Measurements from ENCODE around the gene MEGF11. TPM values are rescaled to one million over a fixed set of nuclear protein-coding genes. Genes with fewer than 3 reads are reported as not detected.

MEGF11 gene
- polyA plus RNA-seq, 3 donors: not detected

- no peaks in the 10 kb centered on the region for H3K9me3 Mint-ChIP-seq
- peaks cover 10% of the 10 kb centered on the region for H3K4me1 Mint-ChIP-seq
- Histone ChIP-seq H3K4me3 (replicated peaks in 1 of 3; ENCODE audit: low read depth in 2 of 3, low read length in 3 of 3) (no peak overlapping the region), H2AFZ (ENCODE audit: insufficient read depth, low read depth, low read length, poor library complexity, severe bottlenecking) (no peak overlapping the region), H4K20me1 (ENCODE audit: insufficient read depth, low read length) (peaks cover 39% of the 10 kb centered on the region), H3K4me2 (replicated peaks; ENCODE audit: extremely low read depth, low read length, poor library complexity, severe bottlenecking) (no peak overlapping the region), H3K79me2 (ENCODE audit: insufficient read depth, low read length) (peaks cover 19% of the 10 kb centered on the region), H3K9me3 (replicated peaks in 1 of 2; ENCODE audit: control insufficient read depth in 1 of 2, insufficient read depth in 1 of 2, low read length in 2 of 2) (no peaks in the 10 kb centered on the region), H3K27me3 (ENCODE audit: control insufficient read depth in 2 of 2, insufficient read depth in 2 of 2, low read length in 2 of 2) (no peaks in the 10 kb centered on the region), H3K4me1 (ENCODE audit: control insufficient read depth in 1 of 2, insufficient read depth in 2 of 2, low read length in 2 of 2) (no peaks in the 10 kb centered on the region), H3K9ac (ENCODE audit: insufficient read depth, low read length, poor library complexity, severe bottlenecking) (no peak overlapping the region), H3K36me3 (replicated peaks in 1 of 2; ENCODE audit: control insufficient read depth in 1 of 2, insufficient read depth in 2 of 2, low read length in 2 of 2) (peaks cover 91 to 100% of the 10 kb centered on the region in 2 donors), H3K27ac (ENCODE audit: low read depth in 1 of 2, low read length in 2 of 2) (peak overlapping the region in 1 of 2 donors; percentile 46)
- WGBS (ENCODE audit: insufficient coverage): 100% methylated on average over 3 of the region's 6 CpGs
- DNase-seq: no peak
- peaks cover 63 to 94% of the 10 kb centered on the region in 2 donors for H3K36me3 Mint-ChIP-seq
- no peaks in the 10 kb centered on the region for H3K27me3 Mint-ChIP-seq (ENCODE audit: low read depth in 3 of 3)
- intact Hi-C loops (cut with micrococcal nuclease): no loop called here
- no peak overlapping the region for H3K4me3 Mint-ChIP-seq
- H3K27ac Mint-ChIP-seq: peak overlapping the region in 4 of 7 donors; percentile 5 to 69 (median 56)
- no peak for TF ChIP-seq CTCF (IDR thresholded peaks at IDR 0.05)
Measured at GRCh38 chr15:65883571-65883970, 370.0 kb downstream of the MEGF11 start.

DNA sequence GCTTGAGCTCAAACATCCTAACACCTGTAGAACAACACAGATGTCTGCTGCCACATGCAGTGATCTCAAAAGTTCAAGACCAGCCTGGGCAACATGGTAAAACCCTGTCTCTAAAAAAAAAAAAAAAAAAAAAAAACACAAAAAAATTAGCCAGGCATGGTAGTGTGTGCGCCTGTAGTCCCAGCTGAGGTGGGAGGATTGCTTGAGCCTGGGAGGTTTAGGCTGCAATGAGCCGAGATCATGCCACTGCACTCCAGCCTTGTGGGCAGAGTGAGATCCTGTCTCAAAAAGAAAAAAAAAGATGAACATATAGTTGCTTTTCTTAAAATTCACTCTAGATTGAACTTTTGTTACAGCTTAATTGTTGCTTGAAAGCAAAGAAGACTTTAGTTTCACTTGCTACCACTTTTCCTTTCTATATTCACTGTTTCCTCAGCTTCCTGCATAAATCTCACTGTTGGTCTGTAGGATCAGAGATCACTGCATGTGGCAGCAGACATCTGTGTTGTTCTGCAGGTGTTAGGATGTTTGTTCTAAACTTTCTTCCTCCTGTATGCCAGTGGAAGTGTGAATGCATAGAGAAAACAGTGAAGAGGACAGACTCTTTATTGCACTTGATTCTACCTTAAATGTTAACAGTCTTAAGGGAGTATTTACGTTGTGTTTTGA lies 371.6 kb downstream of the MEGF11 start:
- Mint-ChIP-seq H3K36me3 (peaks cover 61 to 94% of the 10 kb centered on the region in 2 donors), H3K27me3 (ENCODE audit: low read depth in 3 of 3) (no peaks in the 10 kb centered on the region), H3K27ac (no peak overlapping the region), H3K4me1 (peaks cover 10% of the 10 kb centered on the region), H3K4me3 (no peak overlapping the region), H3K9me3 (no peaks in the 10 kb centered on the region)
- no peak for TF ChIP-seq CTCF (IDR thresholded peaks at IDR 0.05)
- peaks cover 32% of the 10 kb centered on the region for H3K79me2 ChIP-seq (ENCODE audit: insufficient read depth, low read length)
- no CpG with 5 or more reads among the region's 3 CpGs for WGBS (ENCODE audit: insufficient coverage)
- H3K36me3 ChIP-seq (replicated peaks in 1 of 2; ENCODE audit: control insufficient read depth in 1 of 2, insufficient read depth in 2 of 2, low read length in 2 of 2): peaks cover 89 to 100% of the 10 kb centered on the region in 2 donors
- H3K27me3 ChIP-seq (ENCODE audit: control insufficient read depth in 2 of 2, insufficient read depth in 2 of 2, low read length in 2 of 2): no peaks in the 10 kb centered on the region
- H3K4me1 ChIP-seq (ENCODE audit: control insufficient read depth in 1 of 2, insufficient read depth in 2 of 2, low read length in 2 of 2): no peaks in the 10 kb centered on the region
- intact Hi-C loops (cut with micrococcal nuclease): no loop called here
- H3K4me2 ChIP-seq (replicated peaks; ENCODE audit: extremely low read depth, low read length, poor library complexity, severe bottlenecking): no peak overlapping the region
- no peak overlapping the region for H2AFZ ChIP-seq (ENCODE audit: insufficient read depth, low read depth, low read length, poor library complexity, severe bottlenecking)
- H4K20me1 ChIP-seq (ENCODE audit: insufficient read depth, low read length): peaks cover 48% of the 10 kb centered on the region
- H3K27ac ChIP-seq (ENCODE audit: low read depth in 1 of 2, low read length in 2 of 2): no peak overlapping the region
- H3K9me3 ChIP-seq (replicated peaks in 1 of 2; ENCODE audit: control insufficient read depth in 1 of 2, insufficient read depth in 1 of 2, low read length in 2 of 2): no peaks in the 10 kb centered on the region
- no peak overlapping the region for H3K4me3 ChIP-seq (replicated peaks in 1 of 3; ENCODE audit: low read depth in 2 of 3, low read length in 3 of 3)
- no peak overlapping the region for H3K9ac ChIP-seq (ENCODE audit: insufficient read depth, low read length, poor library complexity, severe bottlenecking)
- DNase-seq: no peak
